Calu3 (cell line): ENCODE data around the gene RPS3A. TPM values are rescaled to one million over a fixed set of nuclear protein-coding genes. Genes with fewer than 3 reads are reported as not detected.
A peak's percentile ranks its signal among the peaks of the same experiment; 100 is the strongest.
"Not testable (repeated sequence)": the region's sequence is repeated elsewhere in the genome, so short reads cannot be mapped to it uniquely, and the experiment has no call there.

Experiments
- Bru-seq: library from RNA; stranded (reverse); fragments of 400-500 nt; gene quantifications from one replicate; lab custom pipeline; 2021; lab: Mats Ljungman, UMichigan
- BruChase-seq, 2 experiments: library from RNA; stranded (reverse); fragments of 400-500 nt; gene quantifications; one replicate each; lab custom pipeline; 2021; lab: Mats Ljungman, UMichigan
- BruUV-seq: library from RNA; stranded (reverse); fragments of 400-500 nt; replicated peaks from 2 replicates; lab custom pipeline; 2021; lab: Mats Ljungman, UMichigan
- CTCF ChIA-PET: fragments of 300-600 bp; sonication (Branson Sonifier 250); formaldehyde crosslinking; loops from one replicate; lab custom pipeline; 2022; ENCODE audit warnings: antibody characterized with exemption; lab: Charles Lee
- DNase-seq: peaks from one replicate; pipeline ENCODE4 v3.0.0; 2022
- H3K27ac Mint-ChIP-seq: one replicate; pipeline ENCODE4 v1.8.0; 2022; ENCODE audit warnings: mixed read lengths; ENCODE audit not compliant: unreplicated experiment
- H3K27me3 Mint-ChIP-seq: one replicate; pipeline ENCODE4 v1.8.0; 2022; ENCODE audit warnings: mixed read lengths; ENCODE audit not compliant: unreplicated experiment
- H3K36me3 Mint-ChIP-seq: one replicate; pipeline ENCODE4 v1.8.0; 2022; ENCODE audit warnings: mild to moderate bottlenecking, moderate library complexity, mixed read lengths; ENCODE audit not compliant: insufficient read depth, unreplicated experiment
- H3K4me1 Mint-ChIP-seq: one replicate; pipeline ENCODE4 v1.8.0; 2022; ENCODE audit warnings: mild to moderate bottlenecking, low read depth, mixed read lengths; ENCODE audit not compliant: unreplicated experiment
- H3K4me3 Mint-ChIP-seq: one replicate; pipeline ENCODE4 v1.8.0; 2022; ENCODE audit warnings: mild to moderate bottlenecking, low read depth, moderate library complexity, mixed read lengths; ENCODE audit not compliant: unreplicated experiment
- H3K9me3 Mint-ChIP-seq: one replicate; pipeline ENCODE4 v1.8.0; 2022; ENCODE audit warnings: low read depth, mixed read lengths; ENCODE audit not compliant: unreplicated experiment
- intact Hi-C: fragments of 100-400 bp; cut with micrococcal nuclease; formaldehyde crosslinking; loops from one replicate; pipeline ENCODE4 v1.10.0; 2022; ENCODE audit not compliant: unreplicated experiment
- long read RNA-seq: library from polyadenylated mRNA; stranded (forward); transcript quantifications from one replicate; pipeline ENCODE4 v2.0.0, GENCODE V29; 2022
- total RNA-seq: library from RNA; stranded (reverse); gene quantifications from 2 replicates; pipeline ENCODE4 v1.2.3, GENCODE V29; 2022
- TF ChIP-seq, protein P1 (sequence below): fragments of 200-600 bp; IDR thresholded peaks from one replicate; pipeline ENCODE4 v1.8.0; 2022; ENCODE audit warnings: antibody characterized with exemption; ENCODE audit not compliant: unreplicated experiment

The RPS3A gene
- 734 and 862 TPM in 2 replicates for total RNA-seq
- percentile 99 among the genes with signal in this experiment for Bru-seq, nascent RNA
- percentile 99 among the genes with signal in this experiment for BruChase-seq, experiment 1, labeled RNA remaining after a 6-hour chase
- BruChase-seq, experiment 2, labeled RNA remaining after a 2-hour chase, result percentile 98 among the genes with signal in this experiment
- long read RNA-seq, transcript RPS3A-201 (6 exons, 934 nt), result major isoform, 1,203 of 1,300 reads
- long read RNA-seq, partial matches to known transcripts, result 13 of 1,300 reads
- long read RNA-seq, other reads (novel, unspliced or antisense), result 79 of 1,300 reads

DNA sequence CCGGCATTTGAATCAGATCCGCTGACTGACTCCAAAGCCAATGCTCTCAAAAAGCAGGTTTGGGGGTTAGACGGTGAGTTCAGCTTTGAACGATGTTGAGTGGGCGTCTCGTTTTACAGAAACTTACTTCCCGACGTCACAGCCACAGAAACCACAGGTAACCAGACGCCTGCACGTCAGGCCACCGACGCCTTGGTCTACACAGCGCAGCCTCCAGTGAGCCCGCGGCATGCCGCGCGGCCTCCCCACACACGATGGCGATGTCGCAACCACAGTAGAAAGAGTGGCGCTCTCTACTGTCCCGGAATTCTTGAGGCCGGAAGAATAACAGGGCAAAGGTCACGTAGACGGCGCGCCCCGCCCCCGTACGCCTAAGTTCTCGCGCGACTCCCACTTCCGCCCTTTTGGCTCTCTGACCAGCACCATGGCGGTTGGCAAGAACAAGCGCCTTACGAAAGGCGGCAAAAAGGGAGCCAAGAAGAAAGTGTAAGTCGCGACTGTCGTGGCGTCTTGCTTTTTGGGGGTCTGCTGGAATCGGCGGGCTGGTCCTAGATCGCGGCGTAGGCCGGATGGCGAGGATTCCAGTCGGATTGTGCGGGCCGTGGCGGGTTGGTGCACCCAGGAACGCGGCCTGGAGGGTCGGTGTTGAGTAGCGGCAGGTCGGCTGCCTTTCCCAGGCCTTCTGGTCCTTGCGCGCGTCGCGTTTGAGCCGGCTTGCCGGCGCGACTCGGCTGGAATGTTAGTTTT, at the start of gene RPS3A:
RPS3A (plus strand) TSS at position 400 of the 747 bp plus-strand sequence; CDS start at position 425, 25 bp downstream.
- Mint-ChIP-seq H3K4me3 (peak within 1 kb of the TSS; percentile 82), H3K9me3 (no peaks in the 10 kb centered on the region), H3K27me3 (no peaks in the 10 kb centered on the region), H3K27ac (peak within 1 kb of the TSS; percentile 99), H3K4me1 (peaks cover 6% of the 10 kb centered on the region), H3K36me3 (peaks cover 56% of the 10 kb centered on the region)
- CTCF ChIA-PET, result no interaction called here
- peak; percentile 93 for DNase-seq
- intact Hi-C loops, result no loop called here
- TF ChIP-seq, protein P1, sequence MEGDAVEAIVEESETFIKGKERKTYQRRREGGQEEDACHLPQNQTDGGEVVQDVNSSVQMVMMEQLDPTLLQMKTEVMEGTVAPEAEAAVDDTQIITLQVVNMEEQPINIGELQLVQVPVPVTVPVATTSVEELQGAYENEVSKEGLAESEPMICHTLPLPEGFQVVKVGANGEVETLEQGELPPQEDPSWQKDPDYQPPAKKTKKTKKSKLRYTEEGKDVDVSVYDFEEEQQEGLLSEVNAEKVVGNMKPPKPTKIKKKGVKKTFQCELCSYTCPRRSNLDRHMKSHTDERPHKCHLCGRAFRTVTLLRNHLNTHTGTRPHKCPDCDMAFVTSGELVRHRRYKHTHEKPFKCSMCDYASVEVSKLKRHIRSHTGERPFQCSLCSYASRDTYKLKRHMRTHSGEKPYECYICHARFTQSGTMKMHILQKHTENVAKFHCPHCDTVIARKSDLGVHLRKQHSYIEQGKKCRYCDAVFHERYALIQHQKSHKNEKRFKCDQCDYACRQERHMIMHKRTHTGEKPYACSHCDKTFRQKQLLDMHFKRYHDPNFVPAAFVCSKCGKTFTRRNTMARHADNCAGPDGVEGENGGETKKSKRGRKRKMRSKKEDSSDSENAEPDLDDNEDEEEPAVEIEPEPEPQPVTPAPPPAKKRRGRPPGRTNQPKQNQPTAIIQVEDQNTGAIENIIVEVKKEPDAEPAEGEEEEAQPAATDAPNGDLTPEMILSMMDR, result no peak
- no TSS peak for BruUV-seq

DNA sequence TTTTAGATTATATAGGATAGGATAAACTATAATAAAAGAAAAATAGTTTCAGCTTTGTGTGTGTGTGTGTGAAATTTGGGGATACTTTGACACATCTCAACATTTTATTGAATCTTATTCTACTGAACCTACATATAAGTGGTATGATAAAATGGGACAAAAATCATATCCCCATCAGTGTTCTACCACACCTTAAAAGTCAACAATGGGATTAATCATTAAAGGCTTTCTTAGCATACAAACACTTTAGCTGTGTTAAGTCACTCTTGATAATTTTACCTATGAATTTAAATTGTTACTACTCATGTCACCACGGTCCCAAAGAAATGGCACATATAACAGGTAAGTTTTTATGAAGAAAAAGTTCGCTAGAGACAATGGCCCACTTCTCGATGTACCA, 46.6 kb upstream of the RPS3A start:
- TF ChIP-seq, protein P1, result no peak
- Mint-ChIP-seq H3K4me3 (no peak overlapping the region), H3K36me3 (no peaks in the 10 kb centered on the region), H3K27me3 (no peaks in the 10 kb centered on the region), H3K4me1 (no peaks in the 10 kb centered on the region), H3K9me3 (no peaks in the 10 kb centered on the region), H3K27ac (no peak overlapping the region)
- intact Hi-C loops, result no loop called here
- no peak for DNase-seq
- BruUV-seq, result no TSS peak
- CTCF ChIA-PET, result no interaction called here

DNA sequence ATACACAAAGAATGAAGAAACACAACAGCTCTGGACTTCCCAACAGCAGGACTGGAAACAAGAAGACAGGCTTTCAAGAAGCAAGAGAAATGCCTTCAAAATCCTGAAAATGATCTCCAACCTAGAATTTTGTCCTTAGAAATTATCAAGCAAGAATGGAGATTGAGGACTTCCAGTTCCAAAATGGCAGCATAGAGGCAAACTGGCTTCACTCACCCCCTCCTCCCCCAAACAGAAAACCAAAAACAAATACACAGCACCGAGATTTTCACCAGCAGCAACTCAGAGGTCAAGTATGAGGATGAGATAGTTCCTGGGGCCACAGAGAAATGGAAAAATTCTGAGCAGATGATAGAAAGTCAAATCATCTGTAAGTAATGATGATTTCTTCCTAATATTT, 43.9 kb upstream of the RPS3A start:
- intact Hi-C loops, result no loop called here
- CTCF ChIA-PET, result no interaction called here
- no peak for DNase-seq
- no peak overlapping the region for H3K27ac Mint-ChIP-seq
- H3K4me1 Mint-ChIP-seq, result no peaks in the 10 kb centered on the region
- H3K27me3 Mint-ChIP-seq, result no peaks in the 10 kb centered on the region
- TF ChIP-seq, protein P1, result no peak
- H3K4me3 Mint-ChIP-seq, result no peak overlapping the region
- H3K36me3 Mint-ChIP-seq, result no peaks in the 10 kb centered on the region
- BruUV-seq, result no TSS peak
- H3K9me3 Mint-ChIP-seq, result no peaks in the 10 kb centered on the region

DNA sequence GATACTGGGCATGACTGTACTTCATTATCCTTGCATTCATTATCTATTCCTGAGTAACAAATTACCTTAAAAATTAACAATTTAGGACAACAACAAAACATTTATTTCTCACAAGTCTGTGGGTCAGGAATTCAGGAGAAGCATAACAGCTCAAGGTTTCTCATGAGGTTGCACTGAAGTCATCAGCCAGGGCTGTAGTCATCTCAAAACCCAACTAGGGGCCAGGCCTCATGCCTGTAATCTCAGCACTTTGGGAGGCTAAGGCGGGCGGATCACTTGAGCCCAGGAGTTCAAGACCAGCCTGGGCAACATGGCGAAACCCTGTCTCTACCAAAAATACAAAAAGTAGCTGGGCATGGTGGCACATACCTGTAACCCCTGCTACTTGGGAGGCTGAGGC, 36.3 kb upstream of the RPS3A start:
- BruUV-seq, H3K36me3 Mint-ChIP-seq, H3K9me3 Mint-ChIP-seq, H3K27me3 Mint-ChIP-seq, H3K4me3 Mint-ChIP-seq, H3K27ac Mint-ChIP-seq, intact Hi-C loops, DNase-seq, CTCF ChIA-PET, H3K4me1 Mint-ChIP-seq: not testable (repeated sequence)
